22Rv1 (cell line): ENCODE measurements around the gene LRRC4B.
"Not testable (repeated sequence)": the region's sequence is repeated elsewhere in the genome, so short reads cannot be mapped to it uniquely, and the experiment has no call there.

Source experiments
- H3K27ac ChIP-seq: fragments of 450-650 bp; 2 replicates; pipeline ENCODE4 v1.5.1; 2017
- CTCF ChIP-seq: fragments of 450-650 bp; IDR thresholded peaks from 2 replicates; pipeline ENCODE4 v1.5.1; 2017; ENCODE audit warnings: mild to moderate bottlenecking
- ZFX ChIP-seq: fragments of 450-650 bp; IDR thresholded peaks from 2 replicates; pipeline ENCODE4 v1.6.1; 2017; ENCODE audit warnings: antibody characterized with exemption, borderline replicate concordance

LRRC4B gene

GRCh38 chr19:50567882-50568727 lies at the start of gene LRRC4B:
Gene LRRC4B (minus strand): TSS chr19:50568435. CDS start chr19:50548838, 19,597 bp downstream.
- TF ChIP-seq CTCF (no peak), ZFX (no peak)
- H3K27ac ChIP-seq: no peak within 1 kb of the TSS

- H3K27ac ChIP-seq: not testable (repeated sequence)
Measured at GRCh38 chr19:50612504-50613404, 44.5 kb upstream of the LRRC4B start.

- no peak for TF ChIP-seq ZFX
- peak; percentile 91 for TF ChIP-seq CTCF
- H3K27ac ChIP-seq: no peak overlapping the region
Measured at GRCh38 chr19:50607874-50608785, 39.9 kb upstream of the LRRC4B start.

GRCh38 chr19:50607388-50607787 lies 39.2 kb upstream of the LRRC4B start:
- H3K27ac ChIP-seq: no peak overlapping the region
- TF ChIP-seq ZFX (no peak), CTCF (no peak)

GRCh38 chr19:50606059-50606836 lies 38.0 kb upstream of the LRRC4B start:
- peak; percentile 45 for TF ChIP-seq CTCF
- not testable (repeated sequence) for H3K27ac ChIP-seq

GRCh38 chr19:50604264-50605073 lies 36.2 kb upstream of the LRRC4B start:
- TF ChIP-seq CTCF: peak; percentile 43

More at GRCh38 chr19:50604264-50605073, 36.2 kb upstream of the LRRC4B start:
- H3K27ac ChIP-seq: not testable (repeated sequence)
